HG03159 (cell line): ENCODE measurements around the gene SGF29.
"Not testable (repeated sequence)": the region's sequence is repeated elsewhere in the genome, so short reads cannot be mapped to it uniquely, and the experiment has no call there.

Source experiments
- ATAC-seq: cut with Tn5 transposase; IDR thresholded peaks from one replicate; pipeline ENCODE4 v1.9.1; 2021; ENCODE audit warnings: mild to moderate bottlenecking, moderate library complexity; ENCODE audit not compliant: unreplicated experiment

Gene SGF29

GRCh38 chr16:28532940-28533647 is 20.6 kb upstream of the SGF29 start:
- ATAC-seq = no peak

- no peak for ATAC-seq
Measured at GRCh38 chr16:28534542-28535373, 19.0 kb upstream of the SGF29 start.

GRCh38 chr16:28537076-28537475 is 16.6 kb upstream of the SGF29 start:
- ATAC-seq = no peak

DNA sequence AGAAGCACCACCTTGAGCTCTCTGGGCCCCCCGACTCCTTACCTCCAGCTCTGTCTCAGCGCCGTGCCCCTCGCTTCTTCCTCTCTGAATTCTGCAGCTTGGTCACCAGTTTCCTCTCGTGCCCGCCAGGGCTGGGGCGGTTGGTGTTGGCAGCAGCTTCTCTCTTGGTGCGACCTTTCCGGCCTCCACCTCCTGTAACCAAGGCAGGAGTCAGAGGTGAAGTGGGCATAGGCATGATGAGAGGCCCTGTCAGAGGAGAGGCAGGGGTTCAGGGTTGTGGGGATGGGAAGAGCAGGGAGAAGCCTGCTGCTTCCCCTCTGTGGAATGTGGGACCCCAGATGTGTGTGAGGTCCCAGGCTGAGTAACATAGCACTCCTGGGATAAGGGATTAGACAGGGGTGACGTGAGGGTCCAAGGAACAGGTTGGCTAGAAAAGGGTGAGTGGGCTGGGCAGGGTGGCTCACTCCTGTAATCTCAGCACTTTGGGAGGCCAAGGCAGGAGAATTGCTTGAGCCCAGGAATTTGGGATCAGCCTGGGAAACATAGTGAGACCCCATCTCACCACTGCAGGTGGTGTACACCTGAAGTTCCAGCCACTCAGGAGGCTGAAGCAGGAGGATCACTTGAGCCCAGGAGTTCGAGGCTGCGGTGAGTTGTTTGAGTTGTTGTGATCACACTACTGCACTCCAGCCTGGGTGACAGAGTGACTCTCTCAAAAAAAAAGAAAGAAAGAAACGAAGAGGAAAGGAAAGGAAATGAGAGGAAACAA is 15.6 kb upstream of the SGF29 start:
- no peak for ATAC-seq

GRCh38 chr16:28538733-28539596 is 14.8 kb upstream of the SGF29 start, which contains the start of gene NUPR1:
NUPR1 (minus strand) TSS chr16:28538974; CDS start chr16:28538907, 67 bp downstream.
- no peak for ATAC-seq

DNA sequence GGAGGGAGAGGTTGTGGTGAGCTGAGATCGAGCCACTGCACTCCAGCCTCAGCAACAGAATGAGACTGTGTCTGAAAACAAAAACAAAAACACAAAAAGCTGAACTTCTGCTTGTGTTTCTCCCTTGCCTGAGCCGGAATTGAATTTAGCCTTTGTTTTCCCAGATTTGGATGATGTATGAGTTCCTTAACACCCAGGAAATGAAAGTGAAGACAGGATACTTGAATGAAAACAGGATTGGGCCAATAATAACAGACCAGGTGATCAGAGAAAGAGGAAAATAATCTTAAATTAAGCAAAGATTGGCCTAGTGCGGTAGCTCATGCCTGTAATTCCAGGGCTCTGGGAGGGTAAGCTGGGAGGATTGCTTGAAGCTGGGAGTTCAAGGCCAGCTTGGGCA is 13.4 kb upstream of the SGF29 start:
- ATAC-seq = no peak

GRCh38 chr16:28542646-28543045 is 11.1 kb upstream of the SGF29 start:
- no peak for ATAC-seq

DNA sequence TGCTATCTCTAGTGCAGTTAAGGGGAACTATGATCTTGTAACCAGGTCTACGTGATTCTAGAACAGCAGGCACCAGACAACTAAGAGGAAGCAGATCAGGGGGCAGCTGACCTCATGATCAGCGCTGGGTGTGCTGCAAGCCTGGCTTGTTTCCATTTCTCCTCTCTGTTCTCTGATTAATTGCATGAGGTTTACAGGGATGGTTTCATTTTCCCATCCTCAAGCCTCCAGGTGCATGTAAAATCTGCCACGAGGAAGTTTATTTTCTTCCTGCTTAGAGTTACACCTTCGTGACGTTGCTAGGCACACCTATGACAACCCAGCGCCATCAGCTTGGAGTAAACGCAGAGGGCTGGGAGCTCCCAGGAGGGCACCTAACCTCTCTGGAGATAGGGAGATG is 10.6 kb upstream of the SGF29 start:
- ATAC-seq = no peak

DNA sequence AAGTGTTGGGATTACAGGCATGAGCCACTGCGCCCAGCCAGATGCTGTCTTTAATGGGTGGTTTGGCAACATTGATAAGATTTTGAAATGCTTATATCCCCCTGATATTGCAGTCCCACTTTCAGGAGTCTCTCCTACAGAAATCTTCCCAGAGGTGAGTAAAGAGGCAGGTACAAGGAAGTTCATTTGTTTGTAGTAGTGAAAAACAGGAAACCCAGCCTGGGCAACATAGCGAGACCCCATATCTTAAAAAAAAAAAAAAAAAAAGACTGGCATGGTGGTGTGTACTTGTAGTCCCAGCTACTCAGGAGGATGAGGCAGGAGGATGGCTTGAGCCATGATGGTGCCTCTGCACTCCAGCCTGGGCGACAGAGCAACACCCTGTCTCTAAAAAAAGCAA is 8.7 kb upstream of the SGF29 start:
- no peak for ATAC-seq

GRCh38 chr16:28545964-28546363 is 7.8 kb upstream of the SGF29 start:
- ATAC-seq = not testable (repeated sequence)

GRCh38 chr16:28546626-28547025 is 7.1 kb upstream of the SGF29 start:
- no peak for ATAC-seq

- ATAC-seq = no peak
Measured at GRCh38 chr16:28548306-28548802, 5.4 kb upstream of the SGF29 start.

DNA sequence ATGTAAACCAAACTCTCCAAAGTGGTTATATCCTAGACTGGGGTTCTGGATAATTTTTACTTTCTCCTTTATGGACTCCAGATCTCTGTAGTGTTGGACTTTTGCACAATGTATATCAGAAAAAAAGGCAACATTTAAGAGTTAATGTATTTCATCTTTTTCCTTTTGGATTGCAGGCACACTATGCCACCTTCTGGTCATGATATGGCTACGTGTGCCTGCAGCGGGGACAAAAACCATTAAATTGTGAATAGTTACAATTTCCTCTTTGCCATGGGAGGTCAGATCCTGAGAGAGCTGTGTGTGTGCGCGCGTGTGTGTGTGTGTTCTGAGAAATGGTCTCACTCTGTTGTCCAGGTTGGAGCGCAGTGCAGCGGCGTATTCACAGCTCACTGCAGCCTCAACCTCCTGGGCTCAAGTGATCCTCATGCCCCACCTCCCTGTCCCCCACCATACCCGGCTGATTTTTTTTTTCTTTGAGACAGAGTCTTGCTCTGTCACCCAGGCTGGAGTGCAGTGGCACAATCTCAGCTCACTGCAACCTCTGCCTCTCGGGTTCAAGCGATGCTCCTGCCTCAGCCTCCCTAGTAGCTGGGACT is 4.3 kb upstream of the SGF29 start:
- ATAC-seq = no peak

GRCh38 chr16:28554634-28555423 is 1.1 kb downstream of the SGF29 start:
- ATAC-seq = no peak

GRCh38 chr16:28555561-28555960 is 1.8 kb downstream of the SGF29 start:
- no peak for ATAC-seq

GRCh38 chr16:28556914-28557320 is 3.2 kb downstream of the SGF29 start:
- ATAC-seq = no peak

- ATAC-seq = no peak
Measured at GRCh38 chr16:28558456-28558855, 4.7 kb downstream of the SGF29 start.

DNA sequence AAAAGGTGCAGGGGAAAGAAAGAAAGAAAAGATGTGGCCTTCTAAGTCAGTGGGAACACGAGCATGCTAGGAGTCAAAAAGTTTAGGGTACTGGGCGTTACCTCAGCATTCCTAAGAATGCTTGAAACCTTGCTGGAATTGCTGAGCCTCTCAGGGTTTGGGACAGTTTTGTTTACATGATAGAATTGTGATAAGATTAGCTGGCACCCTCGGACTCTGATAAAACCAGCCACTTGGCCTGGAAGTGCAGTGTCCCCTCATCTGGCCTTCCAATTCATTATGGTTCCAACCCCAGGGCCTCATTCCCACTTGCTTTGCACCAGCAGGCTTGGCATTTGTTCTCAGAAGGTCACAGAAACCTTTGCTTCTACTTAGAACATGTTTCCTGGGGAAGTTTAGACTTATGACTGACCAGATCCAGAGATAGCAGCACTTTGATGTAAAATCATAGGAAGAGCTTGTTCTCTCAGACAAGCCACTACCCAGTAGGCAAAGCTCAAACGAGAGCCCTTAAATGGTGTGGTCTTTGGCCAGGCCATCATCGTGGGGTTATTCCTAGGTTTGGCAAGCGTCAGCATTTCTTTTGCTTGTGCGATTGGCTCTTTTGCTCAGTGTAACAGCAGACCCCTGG is 8.0 kb downstream of the SGF29 start:
- no peak for ATAC-seq

- no peak for ATAC-seq
Measured at GRCh38 chr16:28562199-28562598, 8.5 kb downstream of the SGF29 start.
